Tongue (tissue), 2 donors: ENCODE measurements around the gene GLUD1. TPM values are rescaled to one million over a fixed set of nuclear protein-coding genes. Genes with fewer than 3 reads are reported as not detected.
"Not testable (repeated sequence)": the region's sequence is repeated elsewhere in the genome, so short reads cannot be mapped to it uniquely, and the experiment has no call there.

ENCODE experiments used
- DNase-seq: peaks from one replicate; pipeline ENCODE4 v3.0.0-alpha.2; 2015
- total RNA-seq: library from RNA; depleted of rRNA; stranded (reverse); fragments of >200 nt; gene quantifications from one replicate; pipeline ENCODE4 v1.2.3, GENCODE V29; 2014

Gene GLUD1
- total RNA-seq = 144 TPM

DNA sequence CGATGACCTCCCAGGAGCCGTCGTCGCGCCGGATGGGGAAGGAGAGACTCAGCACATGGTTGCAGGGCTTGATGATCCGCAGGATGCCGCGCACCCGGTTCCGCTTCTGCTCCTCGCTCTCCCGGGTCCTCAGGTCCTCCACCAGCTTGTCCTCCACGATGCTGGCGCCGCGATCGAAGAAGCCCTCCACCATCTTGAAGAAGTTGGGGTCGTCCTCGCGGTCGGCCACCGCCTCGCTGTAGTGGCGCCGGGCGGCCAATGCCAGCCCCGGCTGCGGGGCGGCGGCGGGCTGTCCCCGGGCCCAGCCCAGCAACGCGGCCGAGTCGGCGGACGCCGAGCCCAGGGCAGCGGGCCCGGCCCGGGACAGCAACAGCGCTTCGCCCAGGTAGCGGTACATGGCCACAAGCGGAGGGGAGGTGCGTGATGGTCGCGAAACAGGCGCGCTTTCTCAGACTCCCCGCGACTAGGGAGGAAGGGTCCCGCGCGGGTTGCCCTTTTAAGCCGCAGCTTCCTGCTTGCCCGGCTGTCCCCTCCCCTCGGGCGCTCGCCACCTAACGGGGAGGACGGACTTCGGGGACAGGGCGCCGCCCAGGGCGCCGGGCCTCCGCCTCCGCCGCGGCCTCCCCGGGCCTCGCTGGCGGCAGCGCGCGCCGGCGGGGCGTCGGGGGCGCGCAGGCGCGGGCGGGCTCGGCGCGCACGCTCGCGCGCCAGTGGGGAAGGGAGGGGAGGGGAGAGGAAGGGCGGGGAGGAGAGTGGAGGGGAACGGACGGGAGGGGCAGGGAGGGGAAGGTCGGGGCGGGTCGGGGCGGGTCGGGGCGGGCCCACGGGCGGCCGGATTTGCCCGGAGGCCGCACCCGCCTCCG is at the start of gene GLUD1, which contains the start of gene SHLD2:
Gene GLUD1, minus strand, starts transcription at position 471 of the 863 bp plus-strand sequence. Its CDS starts 74 bp downstream, at position 397.
Gene SHLD2, plus strand, starts transcription at position 834 of the 863 bp plus-strand sequence. CDS start 56,149 bp downstream, outside the sequence.
- peak; percentile 95 for DNase-seq

DNA sequence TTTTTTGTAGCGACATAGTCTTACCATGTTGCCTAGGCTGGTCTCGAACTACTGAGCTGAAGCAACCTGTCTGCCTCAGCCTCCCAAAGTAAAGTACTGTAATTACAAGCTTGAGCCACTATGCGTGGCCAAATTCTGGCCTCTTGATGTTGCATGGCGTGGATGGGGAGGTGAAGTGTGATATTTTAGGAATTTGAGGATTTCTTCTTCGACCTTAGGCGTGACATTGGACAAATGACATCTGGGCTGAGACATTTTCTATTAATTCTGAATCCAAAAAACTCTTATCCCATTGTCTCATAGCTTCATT is 48.4 kb upstream of the GLUD1 start:
- not testable (repeated sequence) for DNase-seq

DNA sequence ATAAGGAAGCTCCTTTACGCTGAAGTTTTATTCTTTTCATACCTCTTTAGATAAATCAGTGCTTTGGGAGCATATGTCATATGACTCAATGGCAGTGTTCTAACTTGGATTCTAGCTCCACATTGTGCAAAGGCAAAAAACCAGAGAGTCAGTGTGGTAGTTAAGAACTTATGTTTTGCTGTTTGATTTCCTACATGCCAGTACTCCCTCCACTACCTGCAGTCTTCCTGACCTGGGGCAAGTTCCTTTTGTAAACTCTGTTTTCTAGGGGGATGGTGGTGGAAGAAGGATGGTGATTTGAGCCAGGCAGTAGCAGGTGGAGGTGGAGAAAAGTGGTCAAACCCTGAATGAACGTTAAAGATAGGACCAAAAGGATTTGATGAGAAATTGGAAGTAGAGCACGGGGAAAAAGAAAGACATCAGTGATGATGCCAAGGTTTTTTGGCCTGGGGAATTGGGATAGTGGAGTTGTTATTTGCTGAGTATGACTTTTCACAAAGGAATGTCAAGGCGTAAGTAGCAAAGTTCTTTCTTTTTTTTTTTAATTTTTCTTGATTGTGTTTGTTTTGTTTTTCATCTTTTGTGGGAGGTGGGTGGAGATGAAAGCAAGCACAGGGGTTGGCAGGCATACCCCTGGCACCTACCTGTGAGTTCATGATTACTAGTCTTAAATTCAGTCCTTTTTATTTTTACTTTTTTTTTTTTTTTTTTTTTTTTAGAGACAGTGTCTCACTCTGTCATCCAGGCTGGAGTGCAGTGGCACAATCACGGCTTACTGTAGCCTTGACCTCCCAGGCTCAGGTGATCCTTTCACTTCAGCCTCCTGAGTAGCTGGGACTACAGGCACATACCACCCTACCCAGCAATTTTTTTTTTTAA is 47.8 kb upstream of the GLUD1 start:
- not testable (repeated sequence) for DNase-seq

DNA sequence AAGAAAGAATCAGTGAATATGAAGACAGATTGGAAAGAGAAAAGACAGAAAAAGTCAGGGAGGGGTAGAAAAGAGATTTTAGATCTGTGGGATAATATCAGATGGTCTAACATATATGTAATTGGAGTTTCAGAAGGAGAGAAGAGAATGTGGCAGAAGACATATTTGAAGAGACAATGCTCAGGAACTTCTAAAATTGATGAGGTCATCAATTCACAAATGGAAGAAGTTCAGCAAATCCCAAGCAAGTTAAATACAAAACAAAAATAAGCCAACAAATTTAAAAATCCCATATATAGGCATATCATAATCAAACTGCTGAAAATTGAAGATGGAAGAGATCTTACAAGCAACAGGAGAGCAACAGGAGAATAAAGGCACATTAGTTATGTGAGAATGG is 42.8 kb upstream of the GLUD1 start:
- DNase-seq = not testable (repeated sequence)

- DNase-seq = not testable (repeated sequence)
These were observed 39.8 kb upstream of the GLUD1 start for GRCh38 chr10:87134440-87134839.

- not testable (repeated sequence) for DNase-seq
These were observed 39.3 kb upstream of the GLUD1 start for GRCh38 chr10:87133936-87134335.

DNA sequence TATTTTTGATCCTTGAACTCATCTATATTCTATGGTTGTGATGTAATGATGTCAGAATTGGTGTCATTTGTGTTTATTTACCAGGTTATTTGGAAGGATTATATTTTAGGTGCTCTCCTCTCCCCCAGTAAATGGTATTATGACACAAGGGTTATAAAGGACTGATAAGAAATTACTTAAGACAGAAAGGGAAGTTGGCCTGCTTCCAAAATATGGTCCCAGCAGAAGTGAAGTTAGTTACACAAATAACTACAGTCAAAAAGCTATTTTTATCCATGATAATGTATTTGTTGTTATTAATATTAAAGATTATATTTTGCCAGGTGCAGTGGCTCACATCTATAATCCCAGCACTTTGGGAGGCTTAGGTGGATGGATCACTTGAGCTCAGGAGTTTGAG is 37.5 kb upstream of the GLUD1 start:
- peak; percentile 14 for DNase-seq

- not testable (repeated sequence) for DNase-seq
These were observed 33.0 kb upstream of the GLUD1 start for GRCh38 chr10:87127607-87128156.

DNA sequence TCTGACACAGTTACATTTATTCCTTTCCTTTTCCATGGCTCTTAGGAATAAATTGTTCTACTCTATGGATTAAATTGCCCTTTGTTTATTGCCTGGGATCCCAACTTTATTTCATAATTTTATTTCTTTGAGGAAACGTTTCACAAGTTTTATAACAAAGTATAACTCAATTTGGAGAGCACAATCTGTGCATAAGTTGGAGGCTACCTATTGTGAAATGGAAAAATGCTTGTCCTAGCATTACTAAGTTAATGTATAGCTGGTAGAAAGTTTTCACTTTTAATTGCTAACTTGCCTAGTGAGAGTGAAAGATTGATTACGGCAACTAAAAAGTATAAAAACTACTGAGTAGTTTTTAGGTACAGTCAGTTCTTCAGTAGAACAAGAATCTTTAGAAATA is 32.4 kb upstream of the GLUD1 start:
- DNase-seq = not testable (repeated sequence)

DNA sequence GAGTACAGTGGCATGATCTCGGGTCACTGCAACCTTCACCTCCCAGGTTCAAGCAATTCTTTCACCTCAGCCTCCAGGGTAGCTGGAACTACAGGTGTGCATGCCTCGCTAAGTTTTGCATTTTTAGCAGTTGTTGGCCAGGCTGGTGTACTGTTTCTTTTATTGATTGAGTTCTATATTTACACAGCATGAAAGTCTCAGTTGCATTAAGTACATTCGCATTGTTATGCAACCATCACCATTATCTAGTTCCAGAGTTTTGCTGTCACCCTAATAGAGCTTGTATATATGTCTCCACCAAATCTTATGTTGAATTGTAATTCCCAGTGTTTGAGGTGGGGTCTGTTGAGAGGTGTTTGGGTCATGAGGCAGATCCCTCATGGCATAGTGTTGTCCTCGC is 28.7 kb upstream of the GLUD1 start:
- not testable (repeated sequence) for DNase-seq

GRCh38 chr10:87119029-87119428 is 24.4 kb upstream of the GLUD1 start:
- DNase-seq = not testable (repeated sequence)

DNA sequence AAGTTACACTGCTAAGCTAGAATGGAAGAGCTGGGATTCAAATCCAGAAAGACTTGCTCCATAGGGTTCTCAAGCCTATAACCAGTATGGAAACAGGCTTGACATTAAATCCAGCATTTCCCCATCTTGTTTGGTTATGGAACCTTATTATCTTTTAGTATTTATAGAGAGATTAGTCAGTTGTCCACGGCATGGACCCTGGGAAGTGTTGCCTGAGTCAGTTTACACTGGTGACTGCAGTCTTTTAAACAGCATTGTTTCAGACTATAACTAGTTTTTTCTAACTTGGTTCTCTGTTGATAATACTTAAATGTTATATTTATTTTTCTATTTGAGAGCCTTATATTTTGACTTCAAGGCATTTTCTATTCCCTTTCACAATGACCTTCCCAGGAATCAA is 23.5 kb upstream of the GLUD1 start:
- not testable (repeated sequence) for DNase-seq

DNA sequence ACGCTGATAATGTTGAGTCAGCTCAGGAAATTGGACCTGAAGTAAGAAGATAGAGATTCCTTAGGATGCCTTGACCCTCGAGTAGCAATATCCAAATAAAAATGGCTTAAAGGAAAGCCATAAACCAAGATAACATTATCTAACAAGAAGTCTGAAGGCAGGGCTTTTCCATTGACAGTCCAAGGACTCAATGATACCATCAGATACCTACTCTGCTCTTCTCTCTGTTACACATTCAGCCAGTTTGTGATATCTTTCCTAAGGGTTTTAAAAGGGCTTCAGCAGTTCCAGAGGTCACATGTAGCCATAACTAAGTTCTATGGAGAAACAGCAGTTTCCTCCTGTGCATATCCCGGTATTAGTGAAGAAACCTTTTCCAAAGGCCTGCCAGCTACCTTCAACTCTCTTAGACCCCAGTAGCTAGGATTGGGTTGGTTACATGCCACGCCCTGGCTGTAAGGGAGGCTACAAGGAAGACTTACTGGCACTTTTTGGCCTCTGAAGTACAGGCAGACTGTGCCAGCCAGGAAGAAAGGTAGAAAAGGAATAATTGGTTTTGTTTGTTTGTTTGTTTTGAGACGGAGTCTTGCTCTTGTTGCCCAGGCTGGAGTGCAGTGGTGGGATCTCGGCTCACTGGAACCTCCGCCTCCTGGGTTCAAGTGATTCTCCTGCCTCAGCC is 10.9 kb upstream of the GLUD1 start:
- no peak for DNase-seq

GRCh38 chr10:87104727-87105126 is 10.1 kb upstream of the GLUD1 start:
- DNase-seq = not testable (repeated sequence)

DNA sequence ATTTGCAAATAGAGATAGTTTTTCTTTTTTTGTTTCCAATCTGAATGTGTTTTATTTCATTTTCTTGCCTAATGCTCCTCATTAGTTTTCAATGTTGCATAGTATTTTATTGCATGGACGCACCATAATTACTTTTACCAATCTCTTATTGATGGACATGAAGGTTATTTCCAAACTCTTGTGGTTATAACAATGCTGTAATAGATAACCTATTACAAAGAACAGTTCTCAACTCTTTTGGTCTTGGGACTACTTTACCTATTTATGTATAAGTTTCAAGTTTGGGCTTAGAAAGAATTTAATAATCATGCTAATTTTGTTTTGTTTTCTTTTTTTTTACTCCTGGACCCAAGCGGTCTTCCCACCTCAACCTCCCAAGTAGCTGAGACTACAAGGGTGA is 7.4 kb upstream of the GLUD1 start:
- no peak for DNase-seq

GRCh38 chr10:87095236-87095945 is 748 bp upstream of the GLUD1 start:
- DNase-seq = peak; percentile 80

DNA sequence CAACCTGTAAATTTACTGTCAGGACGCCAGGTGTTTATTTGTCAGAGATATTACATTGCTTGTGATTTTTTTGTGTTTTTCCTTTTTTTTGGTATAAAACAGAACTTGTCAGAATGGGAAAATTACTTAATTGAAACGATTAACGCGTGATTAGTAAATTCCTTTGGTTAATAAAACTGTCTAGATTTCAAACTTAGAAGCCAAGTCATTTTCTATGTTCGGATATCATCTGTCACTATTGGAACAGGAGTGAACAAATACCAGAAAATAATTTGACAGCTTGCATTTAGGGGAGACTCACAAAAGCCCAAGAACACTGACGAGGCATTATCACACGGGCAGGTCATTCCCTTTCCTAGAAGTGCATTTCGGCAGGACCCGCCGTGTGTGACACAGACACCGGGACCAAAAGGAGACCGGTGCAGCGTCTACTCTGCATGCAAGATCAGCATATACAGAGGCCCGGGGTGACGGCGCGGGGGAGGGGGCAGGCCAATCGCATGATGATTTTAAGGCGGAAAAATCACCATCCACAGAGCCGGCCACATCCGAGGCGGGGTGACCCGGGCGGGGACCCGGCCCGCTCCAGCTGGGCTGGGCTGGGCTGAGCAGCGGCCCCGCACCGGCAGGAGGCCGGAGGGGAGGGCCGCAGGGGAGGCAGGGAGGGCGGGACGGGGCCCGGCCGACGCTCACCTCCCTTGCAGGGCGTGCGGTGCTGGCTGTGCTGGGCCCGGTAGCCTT is 841 bp downstream of the GLUD1 start:
- DNase-seq = peak; percentile 74

DNA sequence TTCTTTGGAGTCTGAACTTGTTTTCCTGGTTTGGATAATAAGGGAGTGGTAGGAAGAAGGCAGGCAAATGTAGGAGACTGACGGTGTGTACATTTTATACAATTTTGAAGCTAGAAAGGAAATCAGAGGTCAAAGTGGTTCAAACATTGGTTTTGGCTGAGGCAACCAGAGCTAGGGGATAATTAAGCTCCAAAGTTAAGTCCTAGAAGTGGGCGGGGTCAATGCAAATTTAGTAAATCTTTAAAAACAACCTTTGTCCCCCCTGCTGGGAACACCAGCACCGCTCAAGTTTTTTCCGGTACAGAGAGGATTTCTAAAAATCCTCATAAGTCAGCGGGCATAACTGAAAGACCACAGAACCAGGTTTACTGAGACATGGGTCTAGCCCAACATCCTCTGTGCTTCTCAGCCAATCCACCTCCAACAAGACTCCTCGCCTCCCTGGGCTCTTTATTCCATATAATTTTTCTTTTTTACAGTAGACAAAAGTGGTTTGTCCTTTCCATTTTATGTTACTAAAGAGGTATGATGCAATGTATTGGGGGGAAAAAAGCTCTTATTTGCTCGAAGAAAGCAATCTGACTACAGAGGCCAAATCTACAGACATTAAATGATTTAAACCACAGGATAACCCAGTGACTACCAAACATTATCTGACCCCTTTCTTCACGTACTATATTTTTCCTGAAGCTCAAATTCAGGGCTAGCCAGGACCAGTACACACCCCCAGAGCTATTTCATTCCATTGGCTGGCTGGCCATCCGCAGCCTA is 1.6 kb downstream of the GLUD1 start:
- DNase-seq = peak; percentile 33

GRCh38 chr10:87092376-87092860 is 2.2 kb downstream of the GLUD1 start:
- peak; percentile 44 for DNase-seq

DNA sequence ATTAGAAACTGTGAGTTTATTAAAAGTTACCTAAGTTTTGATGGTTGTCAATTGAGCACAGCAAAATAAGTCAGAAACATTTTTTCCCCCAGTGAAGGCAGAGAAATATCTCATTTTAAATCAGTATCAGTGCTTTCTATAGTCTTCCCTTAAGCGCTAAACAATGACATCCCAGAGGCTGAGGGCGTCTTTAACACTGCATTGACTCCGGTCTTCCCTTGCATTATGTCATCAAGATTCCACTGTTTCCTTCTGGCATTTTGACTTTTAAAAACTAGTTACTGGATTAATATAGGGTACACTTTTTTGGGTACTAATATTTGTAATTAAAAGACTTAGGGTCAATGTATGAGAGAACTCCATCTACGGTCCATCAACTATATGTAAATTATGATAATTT is 3.9 kb downstream of the GLUD1 start:
- no peak for DNase-seq
